Endothelial cell of umbilical vein (primary cell): ENCODE data around the gene MYO9B. TPM values are rescaled to one million over a fixed set of nuclear protein-coding genes. Genes with fewer than 3 reads are reported as not detected.

ENCODE experiments used
- BruUV-seq: library from RNA; stranded (reverse); fragments of 400-500 nt; replicated peaks from 2 replicates; lab custom pipeline; 2021; lab: Mats Ljungman, UMichigan
- CTCF ChIA-PET: fragments of 300-600, 350-600 bp; sonication (Branson Sonifier 250); formaldehyde crosslinking; loops from one replicate; lab custom pipeline; 2021; ENCODE audit warnings: antibody characterized with exemption, inconsistent platforms; lab: Charles Lee
- POLR2A ChIA-PET: fragments of 300-600, 350-600 bp; sonication (Branson Sonifier 250); formaldehyde crosslinking; loops from one replicate; lab custom pipeline; 2021; ENCODE audit warnings: antibody characterized with exemption, inconsistent platforms; lab: Charles Lee
- DNase-seq: peaks from one replicate; pipeline ENCODE4 v3.0.0-alpha.2; 2011; ENCODE audit warnings: low read depth, low spot score
- FAIRE-seq: peaks from 2 replicates; lab custom pipeline; 2011; peaks lifted over from hg19 to GRCh38; lab: Jason Lieb, UNC
- H2AFZ ChIP-seq: 2 replicates; pipeline ENCODE4 v1.6.0; 2012; ENCODE audit warnings: low read depth, low read length, control low read depth, inconsistent platforms
- H3K27ac ChIP-seq: 2 replicates; pipeline ENCODE4 v1.5.1; 2011; ENCODE audit warnings: low read depth, mild to moderate bottlenecking, control low read depth, low read length, moderate library complexity; ENCODE audit not compliant: insufficient read depth
- H3K27me3 ChIP-seq, 2 experiments: 2 replicates each; pipeline versions ENCODE4 v1.6.0 to v1.6.1; 2011; ENCODE audit warnings: low read length in 2 of 2, mixed read lengths in 1 of 2; ENCODE audit not compliant: control insufficient read depth in 2 of 2, insufficient read depth in 2 of 2
- H3K36me3 ChIP-seq, 2 experiments: 2 replicates in 1 of 2; 3 replicates in 1 of 2; pipeline ENCODE4 v1.5.1; 2011; ENCODE audit warnings: low read length in 2 of 2, mild to moderate bottlenecking in 1 of 2, moderate library complexity in 1 of 2; ENCODE audit not compliant: control insufficient read depth in 2 of 2, insufficient read depth in 2 of 2; ENCODE audit errors: extremely low read depth in 1 of 2
- H3K4me1 ChIP-seq: 3 replicates; pipeline ENCODE4 v1.5.1; 2011; ENCODE audit warnings: mild to moderate bottlenecking, low read length; ENCODE audit not compliant: control insufficient read depth, insufficient read depth; ENCODE audit errors: extremely low read depth
- H3K4me2 ChIP-seq: 2 replicates; pipeline ENCODE4 v1.6.1; 2011; ENCODE audit warnings: low read length, control low read depth, mixed read lengths; ENCODE audit not compliant: insufficient read depth
- H3K4me3 ChIP-seq, 3 experiments: fragments of 200-600 bp in 1 of 3; sonication (generic), shearing (Covaris generic) in 1 of 3; replicated peaks in 1 of 3; 2 replicates each; pipeline ENCODE4 v1.5.1; 2011 to 2016; ENCODE audit warnings: control low read depth in 3 of 3, low read length in 3 of 3, mild to moderate bottlenecking in 2 of 3, inconsistent platforms in 1 of 3, low read depth in 1 of 3, moderate library complexity in 1 of 3; ENCODE audit not compliant: insufficient read depth in 1 of 3
- H3K79me2 ChIP-seq: 2 replicates; pipeline ENCODE4 v1.6.0; 2012; ENCODE audit warnings: low read length, inconsistent platforms; ENCODE audit not compliant: control insufficient read depth, insufficient read depth
- H3K9ac ChIP-seq: replicated peaks from 2 replicates; pipeline ENCODE3; 2011; ENCODE audit warnings: low read length, control low read depth; ENCODE audit not compliant: insufficient read depth; ENCODE audit errors: extremely low read depth
- H3K9me1 ChIP-seq: replicated peaks from 3 replicates; pipeline ENCODE4 v1.6.0; 2011; ENCODE audit warnings: mild to moderate bottlenecking, low read length; ENCODE audit not compliant: control insufficient read depth, insufficient read depth; ENCODE audit errors: extremely low read depth
- H3K9me3 ChIP-seq: replicated peaks from 2 replicates; pipeline ENCODE4 v1.5.1; 2012; ENCODE audit warnings: low read length, inconsistent platforms; ENCODE audit not compliant: control insufficient read depth, insufficient read depth
- H4K20me1 ChIP-seq: replicated peaks from 2 replicates; pipeline ENCODE3; 2011; ENCODE audit warnings: mild to moderate bottlenecking, low read length; ENCODE audit not compliant: control insufficient read depth, insufficient read depth; ENCODE audit errors: extremely low read depth
- CTCF ChIP-seq, 2 donors: IDR thresholded peaks; 1 replicate in 1 of 2; 2 replicates in 1 of 2; pipeline ENCODE4 v1.5.1; 2011; ENCODE audit warnings: low read length in 2 of 2, mild to moderate bottlenecking in 2 of 2, moderate library complexity in 2 of 2, control low read depth in 1 of 2, inconsistent platforms in 1 of 2, low read depth in 1 of 2; ENCODE audit not compliant: insufficient read depth in 1 of 2; ENCODE audit errors: extremely low read depth in 1 of 2
- EZH2 ChIP-seq: IDR thresholded peaks from 2 replicates; pipeline ENCODE4 v1.6.1; 2012; ENCODE audit warnings: borderline replicate concordance, low read depth, mild to moderate bottlenecking, moderate library complexity, low read length, inconsistent platforms; ENCODE audit not compliant: severe bottlenecking
- FOS ChIP-seq: IDR thresholded peaks from 2 replicates; pipeline ENCODE4 v1.6.1; 2011; ENCODE audit warnings: mild to moderate bottlenecking, low read length, moderate library complexity, borderline replicate concordance; ENCODE audit not compliant: insufficient read depth
- GATA2 ChIP-seq: IDR thresholded peaks from 2 replicates; pipeline ENCODE4 v1.7.0; 2011; ENCODE audit warnings: low read depth, mild to moderate bottlenecking, moderate library complexity, mixed read lengths, low read length; ENCODE audit not compliant: insufficient read length, insufficient read depth
- JUN ChIP-seq: IDR thresholded peaks from 2 replicates; pipeline ENCODE4 v1.6.1; 2011; ENCODE audit warnings: borderline replicate concordance, low read depth; ENCODE audit not compliant: insufficient read length, insufficient read depth
- MYC ChIP-seq: IDR thresholded peaks from one replicate; pipeline ENCODE4 v1.6.1; 2011; ENCODE audit warnings: mild to moderate bottlenecking, low read depth, low read length
- POLR2A ChIP-seq: IDR thresholded peaks from 2 replicates; pipeline ENCODE4 v1.6.1; 2012; ENCODE audit warnings: low read depth, mild to moderate bottlenecking, control low read depth, low read length
- POLR2AphosphoS5 ChIP-seq: IDR thresholded peaks from 2 replicates; pipeline ENCODE4 v1.6.1; 2012; ENCODE audit warnings: low read depth, mild to moderate bottlenecking, control low read depth, low read length, moderate library complexity; ENCODE audit not compliant: insufficient read depth
- dilution Hi-C: fragments of 300-500 bp; cut with MboI; formaldehyde crosslinking; loops from one replicate; pipeline ENCODE4 v1.15.0; 2019; ENCODE audit warnings: low sequenced_read_pairs; ENCODE audit not compliant: extremely low pct_ligation_motif_present
- intact Hi-C: fragments of 100-400 bp; cut with micrococcal nuclease; formaldehyde crosslinking; loops from one replicate; pipeline ENCODE4 v1.10.0; 2022
- polyA plus RNA-seq, 4 experiments: library from polyadenylated mRNA; depleted of rRNA in 3 of 4; stranded (reverse) in 3 of 4; unstranded in 1 of 4; fragments of >200 nt; gene quantifications; 2 replicates each; pipeline versions ENCODE4 v1.2.1 to v1.2.3, GENCODE V29; 2011 to 2012; ENCODE audit warnings: missing spikeins in 1 of 4
- total RNA-seq: library from RNA; stranded (reverse); gene quantifications from 2 replicates; pipeline ENCODE4 v1.2.3, GENCODE V29; 2021
- TF ChIP-seq, protein P1 (sequence below): IDR thresholded peaks from 2 replicates; pipeline ENCODE4 v1.6.1; 2011; ENCODE audit not compliant: insufficient read depth, insufficient read length

The MYO9B gene
- total and polyA plus RNA-seq, 2 donors (not counting 3 experiments of a cell fraction or from before 2014, with no cell fraction given) = 64.4 to 119 TPM

DNA sequence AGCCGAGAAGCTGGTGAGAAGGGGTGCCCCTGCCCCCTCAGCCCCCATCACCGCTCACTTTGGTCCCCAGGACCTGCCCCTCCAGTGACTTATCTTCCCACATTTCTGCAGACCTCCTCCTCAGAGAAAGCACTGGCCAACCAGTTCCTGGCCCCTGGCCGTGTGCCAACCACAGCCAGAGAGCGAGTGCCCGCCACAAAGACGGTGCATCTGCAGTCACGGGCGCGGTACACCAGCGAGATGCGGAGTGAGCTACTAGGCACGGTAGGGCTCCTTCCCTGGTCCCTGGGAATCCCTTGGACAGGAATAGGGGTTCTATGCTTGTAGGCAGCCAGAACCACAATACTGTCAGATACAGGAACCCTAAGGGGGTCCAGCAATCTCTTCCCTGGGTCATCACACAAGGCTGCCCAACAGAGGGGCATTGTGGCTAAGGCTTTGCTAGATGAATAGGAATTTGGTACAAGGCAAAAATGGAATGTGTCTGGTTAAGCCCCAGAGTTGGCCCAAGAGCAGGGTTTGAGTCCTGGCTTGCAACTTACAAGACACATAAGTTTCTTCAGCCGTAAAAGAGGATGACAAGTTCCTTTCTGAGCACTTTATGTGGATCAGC, 140.6 kb downstream of the MYO9B start:
- DNase-seq (no peak), FAIRE-seq (no peak)
- Histone ChIP-seq H2AFZ (no peak overlapping the region), H4K20me1 (no peaks in the 10 kb centered on the region), H3K27me3 (no peaks in the 10 kb centered on the region), H3K79me2 (no peaks in the 10 kb centered on the region), H3K4me3 (no peak overlapping the region), H3K9me3 (no peaks in the 10 kb centered on the region), H3K36me3 (peaks cover 0 to 11% of the 10 kb centered on the region in 2 experiments), H3K4me1 (peaks cover 7% of the 10 kb centered on the region), H3K27ac (no peak overlapping the region), H3K9me1 (no peaks in the 10 kb centered on the region), H3K9ac (no peak overlapping the region), H3K4me2 (no peak overlapping the region)
- TF ChIP-seq, protein P1, sequence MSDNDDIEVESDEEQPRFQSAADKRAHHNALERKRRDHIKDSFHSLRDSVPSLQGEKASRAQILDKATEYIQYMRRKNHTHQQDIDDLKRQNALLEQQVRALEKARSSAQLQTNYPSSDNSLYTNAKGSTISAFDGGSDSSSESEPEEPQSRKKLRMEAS = no peak
- TF ChIP-seq JUN (no peak), GATA2 (no peak), POLR2AphosphoS5 (no peak), FOS (no peak), EZH2 (no peak), MYC (no peak), CTCF (IDR thresholded peaks at IDR 0.05; ENCODE audit: extremely low read depth in 1 of 2, insufficient read depth in 1 of 2, low read depth in 1 of 2, low read length in 2 of 2) (no peak), POLR2A (no peak)
- POLR2A ChIA-PET = no interaction called here
- dilution Hi-C loops = no loop called here
- BruUV-seq = TSS peak; percentile 19
- CTCF ChIA-PET = interaction anchor here (1.3 to 2.3 kb wide), 3 partner anchors 10 to 66 kb away, joined by 4 to 16 read pairs (median 5); no protein-coding TSS in a partner anchor
- intact Hi-C loops = no loop called here
